Measurements from ENCODE around the gene SMKR1. TPM values are rescaled to one million over a fixed set of nuclear protein-coding genes. Genes with fewer than 3 reads are reported as not detected.

The SMKR1 gene
- total RNA-seq, 2 donors from 2014 or later = not detected

GRCh38 chr7:129557686-129558481 is 55.6 kb downstream of the SMKR1 start:
- no peak for ATAC-seq
- DNase-seq = no peak
- intact Hi-C loops (cut with DNase I) = no loop called here

DNA sequence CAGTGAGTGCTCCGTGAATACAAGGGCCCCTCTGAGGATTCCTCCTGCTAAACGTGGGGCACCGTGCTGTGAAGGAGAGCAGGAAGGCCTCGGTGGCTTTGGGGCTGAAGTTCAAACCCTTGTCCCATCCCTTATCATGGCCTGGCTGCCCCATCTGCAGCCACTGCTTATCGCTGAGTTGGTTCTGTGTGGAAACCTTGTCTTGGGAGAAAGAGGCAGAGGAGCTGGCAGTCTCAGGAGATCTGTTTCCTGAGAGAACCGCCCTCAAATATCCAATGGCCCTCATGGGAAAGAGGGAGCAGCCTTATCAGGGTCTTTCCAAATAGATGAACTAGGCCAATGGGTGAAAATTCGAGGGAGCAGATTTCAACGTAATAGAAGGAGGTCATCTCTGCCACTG is 57.2 kb downstream of the SMKR1 start:
- intact Hi-C loops (cut with DNase I) = no loop called here
- ATAC-seq (no peak), DNase-seq (no peak)

- intact Hi-C loops (cut with DNase I) = no loop called here
- ATAC-seq (no peak), DNase-seq (no peak)
Observed at GRCh38 chr7:129560831-129561230, 58.5 kb downstream of the SMKR1 start.

DNA sequence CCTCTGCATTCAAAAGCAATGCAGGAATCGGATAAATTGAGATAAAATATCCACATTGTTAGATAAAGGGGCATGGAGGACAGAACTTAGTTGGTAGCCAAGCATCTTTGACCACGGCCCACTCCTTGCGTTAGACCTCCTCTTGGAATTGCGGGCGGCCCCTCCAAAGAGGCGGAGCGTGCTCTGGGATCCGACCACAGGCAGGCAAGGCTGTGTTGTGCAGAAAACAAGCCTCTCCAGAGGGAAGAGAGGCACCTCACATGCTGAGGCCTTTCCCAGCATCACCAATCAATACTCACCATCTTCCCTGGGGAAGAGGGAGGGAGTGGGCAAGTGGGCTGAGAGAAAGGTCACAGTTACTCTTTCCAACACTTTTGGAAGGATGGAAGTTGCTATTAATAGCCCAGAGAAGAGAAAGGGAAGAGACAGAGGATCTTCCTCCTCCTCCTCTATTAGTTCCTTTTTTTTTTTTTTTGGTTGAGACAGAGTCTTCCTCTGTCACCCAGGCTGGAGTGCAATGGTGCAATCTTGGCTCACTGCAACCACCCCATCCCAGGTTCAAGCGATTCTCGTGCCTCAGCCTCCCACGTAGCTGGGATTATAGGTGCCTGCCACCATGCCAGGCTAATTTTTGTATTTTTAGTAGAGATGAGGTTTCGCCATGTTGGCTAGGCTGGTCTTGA is 59.5 kb downstream of the SMKR1 start:
- intact Hi-C loops (cut with DNase I) = no loop called here
- ATAC-seq (no peak), DNase-seq (no peak)

Other genes starting within 250 kb of the SMKR1 start
- 10 to 100 TPM; 12.1 to 15.3 TPM for gene STRIP2, start 68.1 kb upstream of the SMKR1 start, total RNA-seq
- 10 to 100 TPM; 10.0 to 15.4 TPM for gene NRF1, start 109.2 kb downstream of the SMKR1 start, total RNA-seq

Measured in left cardiac atrium (tissue), 4 donors.